Measurements from ENCODE around the gene LCN10. TPM values are rescaled to one million over a fixed set of nuclear protein-coding genes. Genes with fewer than 3 reads are reported as not detected.

LCN10 gene
- total RNA-seq, 1 donor from 2014 or later, result not detected

DNA sequence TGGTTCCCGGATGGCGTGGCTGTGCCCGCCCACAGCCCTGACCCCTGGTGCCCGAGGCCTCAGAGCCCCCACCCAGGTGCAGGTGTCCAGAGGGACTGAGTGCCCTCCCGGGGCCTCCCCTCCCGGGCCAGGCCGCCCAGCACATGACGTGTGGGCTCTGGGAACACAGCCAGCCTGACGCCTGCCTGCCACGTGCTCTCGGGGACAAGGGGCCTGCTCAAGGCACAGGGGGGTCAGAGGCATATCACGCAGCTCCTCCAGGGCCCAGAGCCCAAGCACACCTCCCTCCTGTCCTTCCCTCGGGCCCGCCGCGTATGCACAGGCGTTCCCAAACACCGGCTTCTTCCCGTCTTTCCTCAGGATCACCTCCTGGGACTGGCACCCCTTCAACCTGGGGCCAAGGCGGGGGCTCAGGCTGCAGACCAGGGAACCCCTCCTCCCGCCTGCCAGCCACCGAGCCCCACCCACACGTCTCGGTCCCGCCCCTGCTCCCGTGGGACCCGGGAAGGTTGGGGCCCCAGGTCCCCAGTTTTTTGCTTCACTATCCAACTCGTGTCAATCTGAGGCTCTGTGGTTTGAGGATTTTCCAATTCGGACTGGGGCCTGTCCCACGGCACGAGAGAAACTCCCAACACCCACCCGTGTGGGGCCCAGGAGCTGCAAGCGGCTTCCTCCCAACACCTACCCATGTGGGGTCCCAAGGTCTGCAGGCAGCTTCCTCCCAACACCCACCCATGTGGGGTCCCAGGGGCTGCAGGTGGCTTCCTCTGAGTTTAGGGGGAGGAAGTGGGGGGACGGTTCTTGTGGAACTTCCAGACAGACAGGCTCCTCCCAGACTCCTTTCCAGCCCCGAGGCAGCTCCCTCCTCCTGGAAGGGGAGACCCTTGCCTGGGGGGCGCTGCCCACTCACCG, 1.5 kb downstream of the LCN10 start:
- TF ChIP-seq EZH2 (IDR thresholded peaks at IDR 0.05), result no peak
- TF ChIP-seq EZH2phosphoT487 (IDR thresholded peaks at IDR 0.05), result no peak
- TF ChIP-seq, protein P1, sequence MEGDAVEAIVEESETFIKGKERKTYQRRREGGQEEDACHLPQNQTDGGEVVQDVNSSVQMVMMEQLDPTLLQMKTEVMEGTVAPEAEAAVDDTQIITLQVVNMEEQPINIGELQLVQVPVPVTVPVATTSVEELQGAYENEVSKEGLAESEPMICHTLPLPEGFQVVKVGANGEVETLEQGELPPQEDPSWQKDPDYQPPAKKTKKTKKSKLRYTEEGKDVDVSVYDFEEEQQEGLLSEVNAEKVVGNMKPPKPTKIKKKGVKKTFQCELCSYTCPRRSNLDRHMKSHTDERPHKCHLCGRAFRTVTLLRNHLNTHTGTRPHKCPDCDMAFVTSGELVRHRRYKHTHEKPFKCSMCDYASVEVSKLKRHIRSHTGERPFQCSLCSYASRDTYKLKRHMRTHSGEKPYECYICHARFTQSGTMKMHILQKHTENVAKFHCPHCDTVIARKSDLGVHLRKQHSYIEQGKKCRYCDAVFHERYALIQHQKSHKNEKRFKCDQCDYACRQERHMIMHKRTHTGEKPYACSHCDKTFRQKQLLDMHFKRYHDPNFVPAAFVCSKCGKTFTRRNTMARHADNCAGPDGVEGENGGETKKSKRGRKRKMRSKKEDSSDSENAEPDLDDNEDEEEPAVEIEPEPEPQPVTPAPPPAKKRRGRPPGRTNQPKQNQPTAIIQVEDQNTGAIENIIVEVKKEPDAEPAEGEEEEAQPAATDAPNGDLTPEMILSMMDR (IDR thresholded peaks at IDR 0.05), result no peak
- Histone ChIP-seq H3K4me1 (peaks cover 11% of the 10 kb centered on the region), H3K4me2 (no peak overlapping the region), H3K27me3 (peaks cover 6% of the 10 kb centered on the region), H2AFZ (replicated peaks) (no peak overlapping the region), H3K27ac (no peak overlapping the region), H3K9ac (no peak overlapping the region), H3K9me3 (ENCODE audit: low read depth) (no peaks in the 10 kb centered on the region), H3K4me3 (no peak overlapping the region), H3F3A (ENCODE audit: low read depth) (no peaks in the 10 kb centered on the region), H3K36me3 (no peaks in the 10 kb centered on the region), H4K20me1 (ENCODE audit: low read depth) (no peaks in the 10 kb centered on the region), H3K79me2 (ENCODE audit: low read depth) (no peaks in the 10 kb centered on the region)
- no peak overlapping the region for H3K4me3 Mint-ChIP-seq
- H3K4me1 Mint-ChIP-seq, result no peaks in the 10 kb centered on the region
- peaks cover 11% of the 10 kb centered on the region for H3K27me3 Mint-ChIP-seq (ENCODE audit: insufficient read depth, low read depth)
- H3K9me3 Mint-ChIP-seq, result no peaks in the 10 kb centered on the region
- H3K36me3 Mint-ChIP-seq, result no peaks in the 10 kb centered on the region
- no peak overlapping the region for H3K27ac Mint-ChIP-seq
- no peak for DNase-seq (ENCODE audit: low spot score)

DNA sequence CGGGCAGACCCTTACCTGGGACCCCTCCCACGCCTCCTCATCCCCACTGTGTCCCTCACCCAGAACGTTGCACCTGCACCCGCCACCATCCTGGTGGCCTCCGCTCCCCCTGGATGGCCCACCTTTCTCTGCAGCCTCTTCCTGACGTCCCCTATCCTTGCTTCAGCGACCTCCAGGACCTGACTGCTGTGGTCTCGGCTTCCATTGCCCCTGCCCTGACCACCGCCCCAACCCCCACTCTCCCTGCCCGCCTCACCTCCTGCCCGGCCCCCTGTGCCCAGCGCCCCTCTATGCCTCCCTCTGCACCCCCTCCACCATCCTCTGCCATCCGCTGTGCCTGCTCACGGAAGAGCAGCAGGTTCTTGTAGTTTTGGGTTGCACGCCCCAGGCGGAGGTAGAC, 2.2 kb downstream of the LCN10 start:
- Mint-ChIP-seq H3K27me3 (ENCODE audit: insufficient read depth, low read depth) (peaks cover 12% of the 10 kb centered on the region), H3K9me3 (no peaks in the 10 kb centered on the region), H3K4me1 (no peaks in the 10 kb centered on the region), H3K36me3 (no peaks in the 10 kb centered on the region), H3K4me3 (no peak overlapping the region), H3K27ac (no peak overlapping the region)
- H3K27me3 ChIP-seq, result peaks cover 6% of the 10 kb centered on the region
- no peaks in the 10 kb centered on the region for H3F3A ChIP-seq (ENCODE audit: low read depth)
- no peaks in the 10 kb centered on the region for H3K79me2 ChIP-seq (ENCODE audit: low read depth)
- H3K9me3 ChIP-seq (ENCODE audit: low read depth), result no peaks in the 10 kb centered on the region
- no peak overlapping the region for H3K4me2 ChIP-seq
- no peak for DNase-seq (ENCODE audit: low spot score)
- TF ChIP-seq EZH2phosphoT487 (IDR thresholded peaks at IDR 0.05), result no peak
- TF ChIP-seq, protein P1 (IDR thresholded peaks at IDR 0.05), result no peak
- TF ChIP-seq EZH2 (IDR thresholded peaks at IDR 0.05), result no peak
- no peak overlapping the region for H3K27ac ChIP-seq
- H2AFZ ChIP-seq (replicated peaks), result no peak overlapping the region
- peaks cover 11% of the 10 kb centered on the region for H3K4me1 ChIP-seq
- no peaks in the 10 kb centered on the region for H3K36me3 ChIP-seq
- no peak overlapping the region for H3K9ac ChIP-seq
- H3K4me3 ChIP-seq, result no peak overlapping the region
- no peaks in the 10 kb centered on the region for H4K20me1 ChIP-seq (ENCODE audit: low read depth)

DNA sequence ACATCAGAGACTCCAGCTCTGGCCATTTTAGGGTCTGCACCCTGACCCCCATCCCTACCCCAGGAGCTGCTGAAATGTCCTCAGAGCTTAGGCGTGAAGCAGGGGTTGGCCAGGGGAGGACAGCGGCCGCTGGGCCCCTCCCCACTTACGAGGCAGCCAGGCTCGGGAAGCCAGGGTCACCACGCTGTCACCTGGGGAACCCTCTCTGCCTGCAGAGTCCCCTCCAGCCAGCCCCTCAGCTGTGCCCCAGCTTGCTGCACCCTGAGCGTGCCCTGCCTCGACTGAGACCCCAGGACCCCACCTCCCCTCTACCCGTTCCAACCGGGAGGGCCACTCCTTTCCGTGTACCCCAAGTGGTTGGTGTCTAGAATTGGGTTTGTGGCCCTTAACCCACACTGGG, 2.7 kb downstream of the LCN10 start:
- Mint-ChIP-seq H3K36me3 (no peaks in the 10 kb centered on the region), H3K4me1 (no peaks in the 10 kb centered on the region), H3K9me3 (no peaks in the 10 kb centered on the region), H3K27ac (no peak overlapping the region), H3K27me3 (ENCODE audit: insufficient read depth, low read depth) (peaks cover 12% of the 10 kb centered on the region), H3K4me3 (no peak overlapping the region)
- no peaks in the 10 kb centered on the region for H4K20me1 ChIP-seq (ENCODE audit: low read depth)
- no peak for TF ChIP-seq EZH2phosphoT487 (IDR thresholded peaks at IDR 0.05)
- TF ChIP-seq EZH2 (IDR thresholded peaks at IDR 0.05), result no peak
- TF ChIP-seq, protein P1 (IDR thresholded peaks at IDR 0.05), result no peak
- H3F3A ChIP-seq (ENCODE audit: low read depth), result no peaks in the 10 kb centered on the region
- H3K36me3 ChIP-seq, result no peaks in the 10 kb centered on the region
- H2AFZ ChIP-seq (replicated peaks), result no peak overlapping the region
- no peak overlapping the region for H3K4me3 ChIP-seq
- H3K9ac ChIP-seq, result no peak overlapping the region
- no peak overlapping the region for H3K27ac ChIP-seq
- DNase-seq (ENCODE audit: low spot score), result no peak
- peaks cover 11% of the 10 kb centered on the region for H3K4me1 ChIP-seq
- peaks cover 6% of the 10 kb centered on the region for H3K27me3 ChIP-seq
- no peaks in the 10 kb centered on the region for H3K79me2 ChIP-seq (ENCODE audit: low read depth)
- H3K9me3 ChIP-seq (ENCODE audit: low read depth), result no peaks in the 10 kb centered on the region
- H3K4me2 ChIP-seq, result no peak overlapping the region
